Muscle of leg (tissue), 11 donors: ENCODE results near the gene LRIG1. TPM values are rescaled to one million over a fixed set of nuclear protein-coding genes. Genes with fewer than 3 reads are reported as not detected.

ENCODE experiments used
- DNase-seq: peaks from one replicate; pipeline ENCODE4 v3.0.0; 2013
- H3K27ac ChIP-seq: one replicate; pipeline ENCODE4 v1.5.1; 2013; ENCODE audit warnings: mild to moderate bottlenecking, low read length, control low read depth
- H3K27me3 ChIP-seq: one replicate; pipeline ENCODE4 v1.6.1; 2013; ENCODE audit warnings: low read length; ENCODE audit not compliant: control insufficient read depth, insufficient read depth
- H3K36me3 ChIP-seq: one replicate; pipeline ENCODE4 v1.6.1; 2013; ENCODE audit warnings: low read length; ENCODE audit not compliant: control insufficient read depth, insufficient read depth
- H3K4me1 ChIP-seq: one replicate; pipeline ENCODE4 v1.6.1; 2013; ENCODE audit warnings: low read length; ENCODE audit not compliant: control insufficient read depth, insufficient read depth
- H3K4me3 ChIP-seq: one replicate; pipeline ENCODE4 v1.5.1; 2013; ENCODE audit warnings: low read length, control low read depth
- H3K9me3 ChIP-seq: replicated peaks from 2 replicates; pipeline ENCODE4 v1.6.1; 2013; ENCODE audit warnings: low read depth, low read length; ENCODE audit not compliant: control insufficient read depth
- WGBS: methylation state at CpG from one replicate; pipeline ENCODE4 v1.1.5; 2013; ENCODE audit warnings: missing lambda C conversion rate; ENCODE audit not compliant: insufficient coverage; 5-methylcytosine and 5-hydroxymethylcytosine counted together
- polyA plus RNA-seq, 8 donors: library from polyadenylated mRNA; unstranded; fragments of 120-200 nt; gene quantifications; one replicate each; pipeline versions ENCODE4 v1.2.1 to v1.2.3, GENCODE V29; 2013; ENCODE audit warnings: inconsistent platforms in 1 of 8, low replicate concordance in 1 of 8; ENCODE audit not compliant: insufficient read length in 8 of 8, insufficient read depth in 1 of 8
- total RNA-seq: library from RNA; stranded (reverse); fragments of 120-200 nt; gene quantifications from one replicate; pipeline ENCODE4 v1.2.4, GENCODE V29; 2013

LRIG1 gene
- total and polyA plus RNA-seq, 9 donors: 79.6 to 127 (median 103) TPM

DNA sequence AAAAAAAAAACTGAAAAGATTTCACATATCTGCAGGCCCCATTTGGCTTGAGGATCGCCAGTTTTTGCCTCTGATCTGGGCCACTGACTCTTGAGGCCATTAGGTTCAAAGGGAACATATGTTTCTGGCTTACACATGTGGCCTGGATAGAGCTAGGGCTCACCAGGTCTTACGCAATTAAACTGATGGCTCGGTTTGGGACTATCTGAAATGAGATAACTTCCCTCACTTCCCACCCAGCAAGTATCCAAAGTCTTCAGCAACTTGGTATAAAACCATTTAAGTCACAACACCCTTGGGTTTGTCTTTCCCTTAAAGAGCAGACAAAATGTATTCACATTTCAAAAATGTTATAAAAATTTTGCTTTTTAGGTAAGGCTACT is 36.3 kb downstream of the LRIG1 start:
- no peaks in the 10 kb centered on the region for H3K27me3 ChIP-seq
- 61% methylated on average over 3 of the region's 3 CpGs for WGBS
- H3K4me1 ChIP-seq: peaks cover 29% of the 10 kb centered on the region
- DNase-seq: no peak
- no peak overlapping the region for H3K4me3 ChIP-seq
- H3K9me3 ChIP-seq: no peaks in the 10 kb centered on the region
- H3K36me3 ChIP-seq: peaks cover 18% of the 10 kb centered on the region
- H3K27ac ChIP-seq: no peak overlapping the region

DNA sequence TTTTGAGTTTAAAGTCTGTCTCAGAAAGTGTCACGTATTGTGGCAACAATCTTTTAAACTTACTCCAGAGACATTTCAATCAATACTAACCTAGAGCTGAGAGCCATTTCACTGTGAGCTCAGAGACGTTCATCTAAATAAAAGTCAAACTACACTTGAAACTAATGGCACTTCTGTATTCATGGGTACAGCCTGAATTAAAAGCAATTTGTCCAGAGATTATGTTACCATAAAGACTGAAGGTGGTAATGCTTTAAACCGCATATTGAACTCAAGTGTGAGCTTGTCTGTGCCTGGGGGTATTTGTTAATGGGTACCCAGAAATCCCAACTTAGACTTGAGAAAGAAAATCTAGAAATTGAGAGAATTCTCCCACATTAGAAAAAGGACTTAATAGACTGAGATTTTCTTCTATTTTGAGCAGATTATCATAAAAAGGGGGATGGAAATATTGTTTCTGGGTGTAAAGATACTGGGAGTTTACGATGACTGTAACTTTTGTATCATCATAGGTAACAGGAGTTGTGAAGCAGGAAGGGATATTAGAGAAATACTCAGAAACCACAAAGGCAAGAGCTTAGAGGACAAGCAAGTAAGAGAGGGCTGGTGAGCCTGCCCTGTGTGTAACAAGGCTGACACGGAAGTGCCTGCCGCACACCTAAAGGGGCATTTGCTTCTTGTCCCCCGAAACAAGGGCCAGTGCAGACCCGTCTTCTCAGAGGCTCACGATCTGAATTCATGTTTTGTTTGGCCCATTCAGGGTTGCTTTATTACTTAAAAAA is 36.9 kb downstream of the LRIG1 start:
- DNase-seq: no peak
- peaks cover 23% of the 10 kb centered on the region for H3K36me3 ChIP-seq
- WGBS: 83% methylated on average over 7 of the region's 9 CpGs
- H3K27ac ChIP-seq: no peak overlapping the region
- no peaks in the 10 kb centered on the region for H3K9me3 ChIP-seq
- peaks cover 32% of the 10 kb centered on the region for H3K4me1 ChIP-seq
- H3K27me3 ChIP-seq: no peaks in the 10 kb centered on the region
- no peak overlapping the region for H3K4me3 ChIP-seq

DNA sequence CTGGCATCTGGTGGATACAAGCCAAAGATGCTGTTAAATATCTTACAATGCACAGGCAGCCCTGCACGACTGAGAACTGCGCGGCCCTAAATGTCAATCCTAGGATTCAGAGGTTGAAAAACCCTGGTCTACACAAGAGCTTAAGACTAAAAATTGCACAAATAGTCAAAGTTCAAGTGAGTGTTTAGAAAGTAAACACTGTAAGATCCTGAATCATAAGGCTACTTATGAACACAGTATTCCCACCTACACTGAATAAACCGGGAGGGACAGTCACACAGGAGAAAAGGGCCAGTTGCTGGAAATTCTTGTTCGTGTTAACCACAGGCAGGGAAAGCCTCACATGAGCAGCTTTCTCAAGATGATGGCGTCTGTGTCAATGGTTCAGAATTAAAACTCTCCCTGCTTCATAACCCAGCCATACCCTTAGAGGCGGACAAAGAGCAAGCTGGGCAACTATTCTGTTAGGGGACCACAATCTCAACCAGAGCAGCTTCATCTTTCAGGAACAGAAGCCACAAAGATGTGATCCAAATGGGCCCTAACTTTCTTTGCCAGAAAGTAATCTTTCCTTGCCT is 37.7 kb downstream of the LRIG1 start:
- 72% methylated on average over 6 of the region's 7 CpGs for WGBS
- Histone ChIP-seq H3K4me1 (peaks cover 29% of the 10 kb centered on the region), H3K27me3 (no peaks in the 10 kb centered on the region), H3K4me3 (no peak overlapping the region), H3K36me3 (peaks cover 28% of the 10 kb centered on the region), H3K27ac (no peak overlapping the region), H3K9me3 (no peaks in the 10 kb centered on the region)
- no peak for DNase-seq

DNA sequence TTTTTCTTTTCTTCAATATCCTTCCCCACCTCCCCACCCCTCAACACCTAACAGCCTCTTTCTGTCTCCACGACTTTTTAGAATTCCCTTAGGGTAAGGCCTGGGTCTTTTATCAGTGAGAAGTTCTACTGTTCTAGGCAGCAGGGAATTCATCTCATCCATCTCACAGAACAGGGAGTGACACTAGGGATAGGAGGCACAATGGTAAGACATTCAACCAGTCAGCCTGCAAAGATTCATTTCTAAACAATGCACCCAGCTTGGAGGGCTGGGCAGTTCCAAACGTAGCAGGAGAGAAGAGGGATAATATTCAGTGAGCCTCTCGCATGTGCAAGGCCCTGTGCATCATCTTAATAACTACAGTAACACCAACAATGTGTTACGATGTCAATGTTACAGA is 43.6 kb downstream of the LRIG1 start:
- no peaks in the 10 kb centered on the region for H3K9me3 ChIP-seq
- WGBS: no CpG with 5 or more reads among the region's 4 CpGs
- H3K27me3 ChIP-seq: no peaks in the 10 kb centered on the region
- H3K27ac ChIP-seq: peak overlapping the region; percentile 77
- no peak overlapping the region for H3K4me3 ChIP-seq
- peaks cover 41% of the 10 kb centered on the region for H3K36me3 ChIP-seq
- peaks cover 54% of the 10 kb centered on the region for H3K4me1 ChIP-seq
- no peak for DNase-seq

DNA sequence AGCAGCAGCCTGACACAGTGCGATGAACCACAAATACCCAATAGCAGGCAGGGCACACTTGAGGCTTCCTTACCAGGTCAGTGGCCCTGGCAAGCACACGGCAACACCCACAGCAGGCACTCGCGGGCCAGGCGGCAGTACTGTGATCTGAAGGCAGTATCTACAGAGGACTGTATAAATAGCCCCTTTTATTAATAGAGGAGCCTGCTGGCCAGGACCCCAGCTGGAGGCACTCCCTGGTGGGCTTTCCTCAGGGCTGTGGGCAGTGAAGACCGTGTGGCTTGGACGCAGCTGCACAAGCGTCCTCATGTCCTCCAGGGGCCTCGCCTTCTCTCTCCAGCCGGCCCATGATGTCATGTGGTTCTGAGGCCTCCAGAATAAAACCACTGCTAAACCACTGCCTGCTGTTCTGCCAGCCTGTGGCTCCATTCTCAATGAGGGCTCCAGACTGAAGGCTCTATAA is 44.1 kb downstream of the LRIG1 start:
- Histone ChIP-seq H3K9me3 (no peaks in the 10 kb centered on the region), H3K27ac (peak overlapping the region; percentile 77), H3K4me1 (peaks cover 59% of the 10 kb centered on the region), H3K36me3 (peaks cover 35% of the 10 kb centered on the region), H3K4me3 (no peak overlapping the region), H3K27me3 (no peaks in the 10 kb centered on the region)
- DNase-seq: peak; percentile 81
- WGBS: 55% methylated on average over 5 of the region's 10 CpGs

DNA sequence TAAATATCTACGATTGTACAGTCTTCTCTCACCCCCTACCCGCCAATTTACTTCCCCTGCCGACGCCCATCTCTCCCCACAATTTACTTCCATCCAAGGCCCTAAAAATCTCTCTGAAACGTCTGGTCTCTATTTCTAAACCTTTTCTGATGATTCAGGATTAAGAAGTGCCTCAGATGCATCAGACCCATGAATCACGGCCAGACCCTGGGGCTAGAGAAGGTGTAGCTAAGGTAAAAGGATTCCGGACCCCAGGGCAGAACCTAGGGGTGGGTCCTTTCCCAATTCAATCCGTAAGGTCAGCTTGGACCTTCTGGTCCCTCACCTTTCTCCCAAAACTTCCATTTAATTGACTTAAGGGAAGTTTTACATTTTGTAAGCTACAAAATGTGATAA is 46.4 kb downstream of the LRIG1 start:
- Histone ChIP-seq H3K9me3 (no peaks in the 10 kb centered on the region), H3K27ac (peak overlapping the region; percentile 92), H3K4me3 (no peak overlapping the region), H3K27me3 (no peaks in the 10 kb centered on the region), H3K4me1 (peaks cover 82% of the 10 kb centered on the region), H3K36me3 (peaks cover 31% of the 10 kb centered on the region)
- DNase-seq: no peak
- WGBS: no CpG with 5 or more reads among the region's 8 CpGs

DNA sequence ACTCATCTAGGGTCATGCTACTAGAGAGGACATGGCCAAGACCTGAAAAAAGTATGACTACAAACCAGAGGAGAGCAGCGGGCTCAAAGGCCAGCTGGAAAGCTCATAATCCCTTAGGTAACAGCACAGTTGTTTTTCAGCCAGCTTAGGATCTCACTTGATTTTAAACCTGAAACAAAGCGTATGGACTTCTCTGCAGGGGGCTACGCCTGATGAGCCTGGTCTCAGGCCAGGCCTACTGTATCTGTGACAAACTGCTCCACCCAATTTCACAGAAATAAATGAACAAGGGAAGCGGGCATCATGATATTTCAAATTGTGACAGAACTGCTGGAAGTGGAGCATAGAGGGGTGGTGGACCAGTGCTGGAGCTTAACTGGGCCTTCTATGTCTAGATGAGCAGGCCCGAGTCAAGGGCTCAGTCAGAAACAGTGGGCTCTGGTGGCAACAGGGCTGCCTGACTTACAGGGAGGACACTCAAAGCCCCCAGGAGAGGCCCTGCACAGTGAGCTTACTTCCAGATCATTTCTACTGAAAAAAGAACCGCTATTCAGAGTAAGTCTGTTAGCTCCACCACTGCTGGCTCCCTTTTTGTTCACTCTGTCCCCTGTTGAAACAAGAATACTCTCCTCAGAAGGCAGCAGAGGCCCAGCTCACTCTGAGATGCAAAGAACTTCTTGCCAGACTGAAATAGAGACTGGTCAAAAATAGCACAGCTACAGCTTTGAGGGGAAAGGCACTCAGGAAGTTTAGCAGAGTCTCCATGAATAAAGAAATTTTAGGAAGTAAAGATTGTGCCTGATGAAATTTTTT is 47.0 kb downstream of the LRIG1 start:
- peaks cover 85% of the 10 kb centered on the region for H3K4me1 ChIP-seq
- peak; percentile 86 for DNase-seq
- no peaks in the 10 kb centered on the region for H3K27me3 ChIP-seq
- peak overlapping the region; percentile 92 for H3K27ac ChIP-seq
- no peak overlapping the region for H3K4me3 ChIP-seq
- H3K9me3 ChIP-seq: no peaks in the 10 kb centered on the region
- WGBS: 19% methylated on average over 4 of the region's 6 CpGs
- peaks cover 30% of the 10 kb centered on the region for H3K36me3 ChIP-seq

DNA sequence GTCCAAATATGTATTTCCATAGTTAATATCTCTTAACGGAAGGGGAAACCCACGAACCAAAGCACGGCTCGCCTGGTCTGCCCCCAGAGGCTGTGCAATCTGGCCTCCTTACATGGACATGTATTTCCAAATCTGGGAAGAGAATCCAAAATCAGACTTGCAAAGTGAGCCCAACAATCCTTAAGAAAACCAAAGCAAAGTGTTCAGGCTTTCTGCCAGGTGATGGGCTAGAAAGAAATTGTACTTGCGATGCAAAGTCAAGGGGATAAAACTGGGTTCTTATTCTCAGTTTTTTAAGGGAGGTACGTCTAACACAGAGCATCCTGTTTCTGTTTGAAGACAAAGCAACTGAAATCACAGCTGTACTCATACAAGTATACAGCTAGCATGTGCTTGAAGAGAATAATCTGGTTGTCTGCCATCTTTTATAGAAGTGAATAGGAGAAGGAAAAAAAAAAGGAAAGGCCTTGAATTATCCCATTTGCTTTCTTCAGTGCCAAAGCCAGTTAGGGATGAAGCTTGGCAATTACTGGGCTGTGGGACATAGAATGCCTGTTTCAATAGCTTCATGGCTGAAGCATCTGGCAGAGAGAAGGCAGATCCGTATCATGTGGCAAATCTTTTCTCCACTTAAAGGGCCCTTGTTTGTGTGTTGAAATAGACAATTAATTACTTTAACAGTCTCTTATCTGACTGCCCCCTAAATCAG is 48.4 kb downstream of the LRIG1 start:
- Histone ChIP-seq H3K27ac (peak overlapping the region; percentile 92), H3K27me3 (no peaks in the 10 kb centered on the region), H3K36me3 (peaks cover 26% of the 10 kb centered on the region), H3K9me3 (no peaks in the 10 kb centered on the region), H3K4me3 (no peak overlapping the region), H3K4me1 (peaks cover 85% of the 10 kb centered on the region)
- peak; percentile 97 for DNase-seq
- WGBS: no CpG with 5 or more reads among the region's 7 CpGs

DNA sequence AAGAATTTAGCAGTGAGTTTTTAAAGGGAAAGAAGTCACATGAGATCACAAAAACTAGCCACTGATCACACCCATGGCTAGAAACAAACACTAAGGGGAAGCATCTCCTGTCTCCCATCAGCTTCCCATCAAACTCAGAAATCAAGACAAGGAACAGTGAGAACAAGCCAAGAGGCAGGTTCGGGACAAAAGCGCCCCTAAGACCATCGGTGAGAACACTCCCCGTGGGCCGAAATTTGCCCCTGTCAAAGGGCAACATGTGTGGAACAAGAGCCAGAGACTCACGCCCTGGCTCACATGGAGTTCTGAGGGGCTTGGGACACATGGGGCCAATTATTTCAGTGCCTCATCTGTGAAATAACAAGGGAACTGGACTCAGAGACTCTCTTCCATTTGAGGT is 49.1 kb downstream of the LRIG1 start:
- Histone ChIP-seq H3K27ac (peak overlapping the region; percentile 92), H3K4me1 (peaks cover 78% of the 10 kb centered on the region)
- WGBS: 19% methylated on average over 6 of the region's 6 CpGs

More for the DNA sequence above, 49.1 kb downstream of the LRIG1 start:
- no peak overlapping the region for H3K4me3 ChIP-seq
- peaks cover 24% of the 10 kb centered on the region for H3K36me3 ChIP-seq
- DNase-seq: peak; percentile 61
- no peaks in the 10 kb centered on the region for H3K9me3 ChIP-seq
- no peaks in the 10 kb centered on the region for H3K27me3 ChIP-seq
